Activated gamma-delta T cell treated with Interleukin-2 at 50 U/mL for 16 hours (primary cell): ENCODE measurements around the gene KCNJ15.
A peak's percentile ranks its signal among the peaks of the same experiment; 100 is the strongest.

Source experiments
- DNase-seq: peaks from one replicate; pipeline ENCODE4 v3.0.0-alpha.2; 2020

The KCNJ15 gene

DNA sequence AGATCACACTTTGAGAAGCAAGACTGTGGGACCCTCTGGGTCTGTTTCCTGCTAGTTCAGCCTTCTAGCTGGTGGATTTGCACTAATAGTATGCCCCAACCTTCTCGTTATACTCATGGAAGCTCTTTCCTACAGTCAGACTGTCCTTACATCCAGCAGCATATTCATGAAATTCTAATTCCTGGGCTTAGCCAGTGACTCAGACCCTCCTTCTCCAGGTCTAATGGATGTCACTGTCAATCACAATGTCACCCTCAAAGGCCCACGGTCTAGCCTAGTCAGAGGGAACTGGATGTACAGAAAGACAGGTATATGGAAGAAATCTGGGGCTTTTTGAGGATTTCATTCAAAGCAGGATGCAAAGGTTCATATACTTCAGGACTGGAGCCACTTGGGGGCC, 72.4 kb downstream of the KCNJ15 start:
- DNase-seq = no peak

GRCh38 chr21:38330666-38331065, 73.9 kb downstream of the KCNJ15 start:
- no peak for DNase-seq

- DNase-seq = no peak
Measured at GRCh38 chr21:38333301-38334272, 76.8 kb downstream of the KCNJ15 start.

- DNase-seq = no peak
Measured at GRCh38 chr21:38334866-38335265, 78.1 kb downstream of the KCNJ15 start.

GRCh38 chr21:38337793-38338192, 81.0 kb downstream of the KCNJ15 start:
- no peak for DNase-seq

- DNase-seq = no peak
Measured at GRCh38 chr21:38340131-38340530, 83.3 kb downstream of the KCNJ15 start.

DNA sequence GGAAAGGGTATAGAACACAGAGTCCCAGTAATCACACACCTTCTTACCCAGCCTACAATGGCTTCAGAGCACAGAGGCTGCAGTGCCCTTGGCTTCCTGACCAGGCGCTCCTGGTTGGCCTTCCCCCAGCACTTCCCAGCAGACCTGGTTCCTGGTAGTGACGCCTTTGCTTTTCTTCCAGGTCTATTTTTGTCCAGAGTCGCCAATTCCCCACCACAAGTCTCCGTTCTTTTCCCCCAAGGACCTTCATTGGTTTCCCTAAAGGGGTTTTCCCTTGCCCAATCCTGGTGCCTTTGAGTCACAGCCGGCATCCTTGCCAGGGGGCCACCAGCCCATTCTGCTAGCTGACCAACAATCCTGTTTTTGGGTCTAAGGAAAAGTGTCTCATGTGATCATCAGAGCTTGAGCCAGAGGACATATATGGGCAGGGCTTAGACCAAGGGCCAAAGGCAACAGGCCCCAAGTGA, 84.8 kb downstream of the KCNJ15 start:
- no peak for DNase-seq

DNA sequence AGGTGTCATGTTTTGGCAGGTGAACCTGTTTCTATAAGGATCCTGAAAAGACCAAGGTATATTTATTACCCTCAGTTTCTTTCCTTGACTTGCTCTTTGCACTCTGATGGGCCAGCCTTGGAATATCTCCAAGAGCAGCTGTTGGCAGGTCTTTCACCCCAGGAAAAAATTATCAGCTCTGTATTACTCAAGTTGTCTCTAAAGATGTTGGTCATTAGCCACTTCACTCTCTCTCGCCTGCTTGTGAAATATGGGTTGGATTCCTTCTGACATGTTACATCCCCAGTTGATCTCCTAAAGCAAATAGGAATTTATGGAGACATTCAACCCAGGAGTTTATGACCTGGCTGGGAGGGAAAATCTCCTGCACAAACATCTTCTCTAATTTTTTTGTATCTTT, 85.9 kb downstream of the KCNJ15 start:
- no peak for DNase-seq

- no peak for DNase-seq
Measured at GRCh38 chr21:38343691-38344090, 86.9 kb downstream of the KCNJ15 start.

DNA sequence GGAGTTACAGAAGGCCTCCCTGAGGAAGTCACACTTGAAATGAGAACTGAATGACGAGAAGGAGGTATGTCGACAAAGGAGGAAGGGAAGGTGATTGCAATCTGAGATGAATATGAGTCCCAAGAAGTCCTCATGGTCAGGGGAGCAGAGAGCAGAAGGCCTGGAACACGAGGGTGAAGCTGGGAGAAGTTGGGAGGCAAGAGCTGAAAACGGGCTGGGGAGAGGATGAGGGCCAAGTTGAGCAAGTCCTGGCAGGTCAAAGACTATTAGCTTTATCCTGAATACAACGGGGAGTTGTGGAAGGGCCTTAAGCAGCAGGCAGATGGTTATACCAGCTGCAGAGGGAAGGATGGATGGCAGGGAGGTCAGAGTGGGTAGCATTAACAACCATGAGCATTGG, 89.5 kb downstream of the KCNJ15 start:
- no peak for DNase-seq

DNA sequence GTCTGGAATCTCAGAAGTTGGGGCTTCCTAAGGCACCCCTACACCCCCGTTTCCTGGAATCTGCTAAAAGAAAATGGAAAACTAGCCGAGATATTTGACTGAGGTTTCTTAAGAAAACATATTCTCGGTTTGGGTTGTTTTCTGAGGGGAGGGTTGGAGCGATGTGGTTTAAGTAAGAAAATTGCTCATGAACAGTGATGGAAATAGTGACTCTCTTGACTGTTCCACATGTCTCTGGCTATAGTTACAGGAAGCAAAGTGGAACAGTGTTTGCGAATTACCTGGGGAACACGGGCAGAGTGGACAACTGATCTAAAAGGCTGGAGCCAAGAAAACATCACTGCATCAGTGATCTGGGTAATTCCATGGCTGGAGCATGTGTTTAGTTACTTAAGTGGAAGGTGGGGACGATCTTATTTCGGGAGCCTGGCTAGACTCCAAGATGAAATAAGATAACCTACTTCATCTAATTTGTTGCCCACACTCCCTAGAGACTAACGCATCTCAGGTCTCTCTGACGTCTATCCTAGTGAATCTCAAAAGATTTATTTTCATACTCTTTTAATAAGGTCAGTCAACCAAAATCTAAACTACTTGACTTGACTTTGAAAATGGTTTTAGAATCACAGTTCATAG, 92.4 kb downstream of the KCNJ15 start:
- no peak for DNase-seq

- DNase-seq = no peak
Measured at GRCh38 chr21:38349977-38350376, 93.2 kb downstream of the KCNJ15 start.

DNA sequence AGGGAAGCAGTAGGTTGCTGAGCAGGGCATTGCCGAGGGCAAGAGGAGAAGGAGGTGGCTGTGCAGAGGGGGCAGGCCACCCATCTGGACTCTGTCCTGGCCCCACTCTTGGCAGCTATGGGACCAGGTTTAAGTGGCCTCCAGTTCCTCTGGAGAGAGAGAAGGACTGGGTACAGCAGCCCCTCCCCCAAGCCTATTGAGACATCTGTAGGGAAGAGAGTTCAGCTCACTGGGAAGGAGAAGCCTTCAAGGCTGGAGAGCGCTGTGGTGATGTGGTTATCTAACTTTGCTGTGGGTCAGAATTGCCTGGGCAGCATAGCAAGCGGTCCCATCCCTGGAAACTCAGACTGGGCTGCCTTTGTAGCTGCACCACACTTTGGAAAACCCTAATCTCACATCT, 93.9 kb downstream of the KCNJ15 start:
- no peak for DNase-seq

DNA sequence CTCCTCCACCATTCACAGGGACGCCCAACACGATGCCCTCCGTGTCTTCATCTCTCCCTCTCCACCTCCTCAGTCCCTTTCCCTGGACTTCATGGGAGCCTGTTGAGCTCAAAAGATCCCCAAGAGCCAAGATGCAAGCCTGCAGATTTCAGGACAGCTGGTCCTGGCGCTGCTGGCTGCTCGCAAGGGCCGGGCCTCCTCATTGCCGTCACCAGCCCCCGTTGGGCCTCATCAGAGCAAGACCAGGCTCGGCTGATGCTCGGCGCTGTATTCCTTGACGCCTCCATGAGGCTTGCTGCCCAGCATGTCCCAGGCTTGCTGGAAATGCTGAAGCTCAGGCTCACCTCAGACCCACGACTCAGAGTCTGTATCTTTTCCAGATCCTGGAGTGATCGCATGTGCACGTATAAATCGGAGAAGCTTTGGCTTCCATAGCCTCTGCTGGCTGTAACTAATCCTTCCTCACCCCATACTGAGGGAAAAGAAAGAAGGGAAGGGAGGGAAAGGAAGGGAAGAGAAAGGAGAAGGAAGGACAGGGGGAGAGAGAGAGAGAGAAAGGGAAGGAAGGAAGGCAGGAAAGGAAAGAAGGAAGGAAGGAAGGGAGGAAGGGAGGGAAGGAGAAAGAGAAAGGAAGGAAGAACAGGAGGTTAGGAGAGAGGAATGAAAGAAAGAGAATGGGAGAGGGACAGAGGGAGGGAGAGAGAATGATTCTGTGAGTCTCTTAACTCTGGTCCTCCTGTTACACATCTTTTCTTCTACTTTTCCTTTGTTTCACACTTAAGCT, 94.6 kb downstream of the KCNJ15 start:
- no peak for DNase-seq

DNA sequence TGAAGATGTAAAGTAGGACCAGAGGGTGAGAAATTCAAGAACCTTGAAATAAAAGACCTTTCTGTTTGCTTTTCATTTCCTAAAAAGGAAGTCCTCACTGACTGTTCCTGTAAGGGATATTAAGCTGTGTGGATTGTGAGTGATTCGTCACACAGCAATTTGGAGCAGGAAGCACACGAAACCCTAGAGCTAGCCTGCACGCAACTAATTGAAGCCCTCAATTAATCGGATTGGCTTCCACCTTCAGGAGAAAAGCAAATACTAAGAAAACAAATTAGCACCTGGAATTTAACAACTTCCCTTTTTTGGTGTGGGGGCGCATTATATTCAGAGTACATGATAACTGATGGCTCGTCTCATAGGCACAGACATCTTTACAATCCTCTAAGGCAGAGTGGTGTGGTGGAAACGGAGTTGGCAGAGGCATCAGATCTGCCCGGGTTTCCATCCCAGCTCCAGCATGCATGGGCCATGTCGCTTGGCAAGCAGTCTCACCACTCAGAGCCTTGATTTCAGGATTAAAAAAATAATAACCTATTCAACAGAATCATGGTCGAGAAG, 95.2 kb downstream of the KCNJ15 start:
- DNase-seq = no peak

DNA sequence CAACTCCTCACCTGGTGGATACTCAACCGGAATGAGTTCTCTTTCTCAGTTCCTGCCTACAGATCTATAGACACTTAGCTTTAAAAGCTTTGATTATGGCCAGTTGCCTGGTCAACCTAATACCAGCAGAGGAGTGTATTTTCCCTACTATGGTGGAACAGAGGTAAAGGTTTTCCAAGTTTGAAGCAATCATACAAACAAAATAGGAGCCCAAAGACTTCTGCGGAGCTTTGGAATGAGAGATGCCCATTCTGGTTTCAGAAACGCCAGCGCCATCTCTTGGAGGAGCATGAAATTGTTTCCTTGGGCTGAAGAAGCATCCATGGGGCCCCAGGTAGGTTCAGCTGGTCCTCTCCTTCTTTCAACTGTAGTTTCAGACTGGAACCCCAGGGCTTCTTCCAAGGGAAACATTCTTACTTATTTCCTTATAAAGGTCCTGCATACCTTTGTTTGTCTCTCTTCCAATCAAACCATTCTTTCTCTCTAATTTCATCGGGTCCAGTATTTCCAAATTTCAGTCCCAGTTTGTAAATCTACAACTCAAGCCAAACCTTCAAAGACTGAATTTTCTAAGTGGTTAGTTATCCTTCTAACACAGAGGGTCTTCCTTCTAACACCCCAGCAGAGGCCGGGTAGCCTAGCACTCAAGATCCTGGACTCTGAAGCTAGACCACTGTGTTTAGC, 95.9 kb downstream of the KCNJ15 start:
- no peak for DNase-seq

DNA sequence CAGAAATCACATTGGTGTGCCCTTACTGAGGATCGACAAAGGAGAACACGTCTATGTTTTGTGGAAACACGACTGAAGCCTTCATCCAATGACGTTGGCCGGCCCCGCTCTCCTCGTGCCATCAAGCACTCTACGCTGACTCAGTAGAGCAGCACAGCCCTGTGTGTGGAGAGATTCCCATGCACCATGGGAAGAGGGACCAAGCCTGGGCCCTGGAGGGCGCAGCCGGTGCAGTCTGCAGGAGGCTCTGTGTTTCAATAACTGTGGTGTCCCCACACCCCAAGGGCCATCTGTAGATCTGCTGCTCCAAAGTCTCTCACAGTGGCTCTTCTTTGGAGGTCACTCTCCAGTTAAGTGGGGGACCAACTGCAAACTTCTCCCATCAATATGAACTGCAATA, 97.4 kb downstream of the KCNJ15 start:
- no peak for DNase-seq

DNA sequence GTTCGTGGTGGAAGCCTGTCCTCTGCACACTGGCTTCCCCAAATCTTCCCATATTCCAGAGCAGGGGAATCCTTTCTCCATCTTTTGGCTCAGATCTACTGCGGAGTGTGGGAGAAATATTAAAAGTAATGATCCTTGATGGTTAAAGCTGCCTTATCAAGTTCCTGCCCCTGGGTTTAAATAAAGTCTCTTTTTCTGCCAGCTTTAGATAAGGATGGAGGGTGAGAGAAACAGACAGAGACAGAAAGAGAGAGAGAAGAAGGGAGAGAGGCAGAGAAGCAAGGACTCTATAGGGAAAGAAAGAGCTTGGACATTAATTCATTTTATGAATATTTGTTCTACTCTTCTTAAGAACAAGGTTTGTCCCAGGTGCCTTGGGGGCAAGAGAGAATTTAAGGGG, 98.0 kb downstream of the KCNJ15 start:
- no peak for DNase-seq

DNA sequence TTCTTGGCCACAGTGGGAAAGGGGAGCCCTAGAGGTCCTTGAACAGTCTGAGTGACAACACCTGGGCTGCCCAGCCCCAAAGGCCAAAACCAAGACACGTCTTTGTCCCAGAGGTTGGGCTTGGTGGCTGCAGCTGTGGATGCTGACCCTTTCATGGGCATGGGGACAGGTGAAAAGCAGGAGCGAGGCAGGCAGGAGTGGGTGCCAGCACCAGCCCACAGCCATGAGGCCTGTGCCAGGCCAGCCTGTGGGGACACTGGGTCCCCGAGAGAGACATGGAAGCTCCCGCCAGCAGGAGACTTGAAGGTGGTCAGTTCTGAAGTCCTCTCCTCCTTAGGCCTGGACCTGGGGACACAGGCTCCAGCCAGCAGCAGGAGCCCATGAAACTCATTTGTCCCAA, 98.6 kb downstream of the KCNJ15 start:
- no peak for DNase-seq

DNA sequence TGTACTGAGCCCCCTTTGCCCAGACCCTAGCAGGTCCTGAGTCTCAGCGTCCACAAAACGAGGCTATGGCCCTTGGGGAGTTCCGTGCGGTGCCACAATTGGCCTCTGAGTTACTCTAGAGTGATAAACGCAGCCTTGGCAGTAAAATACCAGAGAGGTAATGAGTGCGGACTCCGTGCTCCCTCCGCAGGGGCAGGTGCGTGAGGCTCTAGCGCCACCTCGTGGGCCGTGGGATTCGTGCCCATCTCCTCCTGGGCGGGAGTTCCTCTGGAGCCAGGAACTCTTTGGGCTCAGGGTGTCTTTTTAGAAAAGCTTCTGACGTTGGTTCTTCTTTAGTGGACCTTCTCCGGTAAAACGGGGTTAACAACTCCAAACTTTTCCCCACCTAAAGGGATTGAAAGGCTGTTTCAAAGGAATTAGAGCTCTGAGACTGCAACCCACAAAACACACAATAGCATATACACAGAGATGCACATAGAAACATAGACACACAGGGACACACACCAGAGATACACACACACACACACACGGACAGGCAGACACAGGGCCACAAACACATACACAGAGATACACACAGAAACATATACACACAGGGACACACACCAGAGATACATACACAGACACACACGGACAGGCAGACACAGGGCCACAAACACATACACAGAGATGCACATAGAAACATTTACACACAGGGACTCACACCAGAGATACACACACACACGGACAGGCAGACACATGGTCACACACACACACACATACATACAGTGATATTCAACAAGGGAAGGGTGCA, 99.4 kb downstream of the KCNJ15 start:
- DNase-seq = peak; percentile 55
